ENCODE data around the gene MYO7B. TPM values are rescaled to one million over a fixed set of nuclear protein-coding genes. Genes with fewer than 3 reads are reported as not detected.
A peak's percentile ranks its signal among the peaks of the same experiment; 100 is the strongest.

The MYO7B gene
- total and polyA plus RNA-seq, 7 donors: 0.28 to 0.61 (median 0.49) TPM

- H3K9me3 ChIP-seq: no peaks in the 10 kb centered on the region
- DNase-seq (no peak), ATAC-seq (peak in 2 of 4 donors; percentile 14 to 23)
- H3K27me3 ChIP-seq (ENCODE audit: insufficient read depth in 3 of 3, low read length in 2 of 3): no peaks in the 10 kb centered on the region
- intact Hi-C loops (cut with DNase I): no loop called here
- H3K27ac ChIP-seq: peak overlapping the region; percentile 5
- no peaks in the 10 kb centered on the region for H3K36me3 ChIP-seq (ENCODE audit: insufficient read depth in 1 of 2, low read depth in 1 of 2)
- H3K4me3 ChIP-seq: no peak overlapping the region
- 77 to 83% (median 78%) methylated on average over 22 to 25 of the region's 25 CpGs for WGBS, 3 donors
- TF ChIP-seq, protein P1, sequence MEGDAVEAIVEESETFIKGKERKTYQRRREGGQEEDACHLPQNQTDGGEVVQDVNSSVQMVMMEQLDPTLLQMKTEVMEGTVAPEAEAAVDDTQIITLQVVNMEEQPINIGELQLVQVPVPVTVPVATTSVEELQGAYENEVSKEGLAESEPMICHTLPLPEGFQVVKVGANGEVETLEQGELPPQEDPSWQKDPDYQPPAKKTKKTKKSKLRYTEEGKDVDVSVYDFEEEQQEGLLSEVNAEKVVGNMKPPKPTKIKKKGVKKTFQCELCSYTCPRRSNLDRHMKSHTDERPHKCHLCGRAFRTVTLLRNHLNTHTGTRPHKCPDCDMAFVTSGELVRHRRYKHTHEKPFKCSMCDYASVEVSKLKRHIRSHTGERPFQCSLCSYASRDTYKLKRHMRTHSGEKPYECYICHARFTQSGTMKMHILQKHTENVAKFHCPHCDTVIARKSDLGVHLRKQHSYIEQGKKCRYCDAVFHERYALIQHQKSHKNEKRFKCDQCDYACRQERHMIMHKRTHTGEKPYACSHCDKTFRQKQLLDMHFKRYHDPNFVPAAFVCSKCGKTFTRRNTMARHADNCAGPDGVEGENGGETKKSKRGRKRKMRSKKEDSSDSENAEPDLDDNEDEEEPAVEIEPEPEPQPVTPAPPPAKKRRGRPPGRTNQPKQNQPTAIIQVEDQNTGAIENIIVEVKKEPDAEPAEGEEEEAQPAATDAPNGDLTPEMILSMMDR (IDR thresholded peaks at IDR 0.05): peak; percentile 6
- peaks cover 13% of the 10 kb centered on the region for H3K4me1 ChIP-seq
These were observed 104.9 kb downstream of the MYO7B start for GRCh38 chr2:127640082-127641072.

- no peak for ATAC-seq
- TF ChIP-seq, protein P1 (IDR thresholded peaks at IDR 0.05): no peak
- Histone ChIP-seq H3K4me3 (no peak overlapping the region), H3K27me3 (ENCODE audit: insufficient read depth in 3 of 3, low read length in 2 of 3) (no peaks in the 10 kb centered on the region), H3K4me1 (peaks cover 13% of the 10 kb centered on the region), H3K27ac (no peak overlapping the region), H3K36me3 (ENCODE audit: insufficient read depth in 1 of 2, low read depth in 1 of 2) (no peaks in the 10 kb centered on the region), H3K9me3 (no peaks in the 10 kb centered on the region)
- no peak for DNase-seq
- 93 to 94% (median 93%) methylated on average over 6 of the region's 6 CpGs for WGBS, 3 donors
- intact Hi-C loops (cut with DNase I): no loop called here
These were observed 105.7 kb downstream of the MYO7B start for GRCh38 chr2:127641133-127641532.

DNA sequence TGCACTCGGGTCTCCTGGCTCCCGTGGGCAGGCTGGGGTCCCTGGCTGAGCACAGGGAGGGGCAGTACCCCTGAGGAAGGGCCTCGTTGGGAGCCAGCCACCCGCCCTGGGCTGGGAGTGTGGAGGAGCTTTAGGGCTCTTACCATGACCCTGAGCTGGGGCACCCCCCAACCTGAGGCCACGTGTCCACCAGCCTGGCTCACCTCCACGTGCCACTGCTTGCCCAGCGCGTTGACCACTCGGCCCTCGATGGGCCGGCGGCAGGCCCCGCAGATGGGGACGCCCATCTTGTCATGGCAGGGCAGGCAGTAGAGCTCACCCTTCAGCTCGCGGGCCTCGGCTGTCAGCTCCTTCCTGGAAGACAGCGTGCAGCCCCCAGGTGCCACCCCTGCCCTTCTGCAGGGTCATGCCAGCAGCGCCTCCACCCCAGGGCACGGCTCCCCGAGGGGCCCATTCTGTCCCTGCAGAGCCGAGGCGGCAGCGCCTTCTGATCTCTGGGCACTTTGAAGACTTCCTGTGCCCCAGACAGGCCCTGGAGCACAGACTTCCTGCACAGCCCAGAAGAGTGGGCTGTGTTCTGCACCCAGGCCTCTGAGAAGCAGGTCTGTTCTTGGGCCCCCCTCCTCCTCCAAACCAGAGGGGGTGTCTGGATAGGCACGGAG, 106.5 kb downstream of the MYO7B start:
- no peaks in the 10 kb centered on the region for H3K9me3 ChIP-seq
- H3K4me3 ChIP-seq: no peak overlapping the region
- no peak for DNase-seq
- H3K27me3 ChIP-seq (ENCODE audit: insufficient read depth in 3 of 3, low read length in 2 of 3): no peaks in the 10 kb centered on the region
- WGBS, 3 donors: 76 to 86% (median 81%) methylated on average over 24 to 25 of the region's 25 CpGs
- intact Hi-C loops (cut with DNase I): no loop called here
- no peak overlapping the region for H3K27ac ChIP-seq
- ATAC-seq: no peak
- H3K36me3 ChIP-seq (ENCODE audit: insufficient read depth in 1 of 2, low read depth in 1 of 2): no peaks in the 10 kb centered on the region
- TF ChIP-seq, protein P1 (IDR thresholded peaks at IDR 0.05): no peak
- peaks cover 13% of the 10 kb centered on the region for H3K4me1 ChIP-seq

DNA sequence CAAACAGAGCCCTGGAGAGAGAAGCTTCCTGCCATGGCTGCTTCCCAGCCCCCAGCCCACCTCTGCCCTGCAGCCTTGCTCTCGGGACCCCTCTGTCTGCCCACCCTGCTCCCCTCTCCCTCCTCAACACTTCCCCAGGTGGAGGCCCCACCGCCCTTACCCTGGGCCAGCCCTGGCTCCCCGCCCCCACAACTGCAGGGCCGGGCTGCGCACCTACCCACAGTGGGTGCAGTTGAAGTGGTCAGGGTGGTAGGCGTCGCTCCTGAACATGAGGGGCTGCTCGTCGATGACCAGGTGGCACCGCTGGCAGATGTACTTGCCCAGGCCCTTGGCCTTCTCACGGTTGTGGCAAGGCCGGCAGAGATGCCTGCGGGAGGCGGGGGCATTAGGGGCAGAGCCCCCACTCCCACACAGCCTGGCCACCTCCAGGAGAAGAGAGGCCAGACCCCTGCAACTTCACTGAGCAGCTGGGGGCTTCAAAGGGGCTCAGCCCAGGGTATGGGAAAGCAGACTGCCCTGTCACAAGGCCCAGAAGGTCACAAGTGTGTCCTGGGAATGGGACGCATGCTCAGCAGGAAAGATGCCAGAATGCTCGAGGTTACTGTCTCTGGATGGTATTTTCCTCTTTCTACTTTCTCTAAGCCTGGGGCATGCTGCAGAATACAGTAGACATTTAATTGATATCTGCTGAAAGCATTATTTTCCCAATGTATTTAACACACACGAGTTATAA, 107.4 kb downstream of the MYO7B start:
- intact Hi-C loops (cut with DNase I): no loop called here
- DNase-seq: no peak
- H3K27me3 ChIP-seq (ENCODE audit: insufficient read depth in 3 of 3, low read length in 2 of 3): no peaks in the 10 kb centered on the region
- H3K27ac ChIP-seq: no peak overlapping the region
- 76 to 87% (median 79%) methylated on average over 16 to 17 of the region's 17 CpGs for WGBS, 3 donors
- no peak overlapping the region for H3K4me3 ChIP-seq
- H3K4me1 ChIP-seq: peaks cover 10% of the 10 kb centered on the region
- H3K9me3 ChIP-seq: no peaks in the 10 kb centered on the region
- TF ChIP-seq, protein P1 (IDR thresholded peaks at IDR 0.05): no peak
- no peak for ATAC-seq
- H3K36me3 ChIP-seq (ENCODE audit: insufficient read depth in 1 of 2, low read depth in 1 of 2): no peaks in the 10 kb centered on the region

Measured in psoas muscle (tissue), 8 donors.